Esophagus muscularis mucosa (tissue), 4 donors: ENCODE measurements around the gene KIN. TPM values are rescaled to one million over a fixed set of nuclear protein-coding genes. Genes with fewer than 3 reads are reported as not detected.

Source experiments
- DNase-seq: peaks from one replicate; pipeline ENCODE4 v3.0.0-alpha.2; 2017; ENCODE audit errors: extremely low spot score
- H3K27ac ChIP-seq, 4 donors: fragments of 200-600 bp; sonication (generic); replicated peaks in 1 of 4; 1 replicate in 3 of 4; 2 replicates in 1 of 4; pipeline ENCODE4 v1.5.1; 2016 to 2019; ENCODE audit warnings: mild to moderate bottlenecking in 1 of 4
- H3K27me3 ChIP-seq, 4 donors: fragments of 200-600 bp; sonication (generic); one replicate each; pipeline versions ENCODE4 v1.5.1 to v1.6.0; 2016 to 2019
- H3K36me3 ChIP-seq, 4 donors: fragments of 200-600 bp; sonication (generic); one replicate each; pipeline ENCODE4 v1.5.1; 2016 to 2019
- H3K4me1 ChIP-seq, 4 donors: fragments of 200-600 bp; sonication (generic); one replicate each; pipeline ENCODE4 v1.5.1; 2016 to 2019
- H3K4me3 ChIP-seq, 4 donors: fragments of 200-600 bp; sonication (generic); 1 replicate in 2 of 4; 2 replicates in 2 of 4; pipeline ENCODE4 v1.5.1; 2016 to 2019; ENCODE audit warnings: mild to moderate bottlenecking in 4 of 4, moderate library complexity in 1 of 4
- H3K9me3 ChIP-seq, 4 donors: fragments of 200-600 bp; sonication (generic); 1 replicate in 3 of 4; 2 replicates in 1 of 4; pipeline ENCODE4 v1.5.1; 2016 to 2019
- EP300 ChIP-seq: sonication (generic); formaldehyde crosslinking; IDR thresholded peaks from one replicate; pipeline ENCODE4 v1.6.1; 2017; ENCODE audit warnings: antibody characterized with exemption
- POLR2A ChIP-seq: fragments of 450-650 bp; IDR thresholded peaks from one replicate; pipeline ENCODE4 v1.6.1; 2017; ENCODE audit warnings: antibody characterized with exemption, moderate library complexity, mild to moderate bottlenecking, low read depth
- POLR2AphosphoS5 ChIP-seq, 2 donors: sonication (generic); formaldehyde crosslinking; IDR thresholded peaks; one replicate each; pipeline ENCODE4 v1.6.1; 2017; ENCODE audit warnings: antibody characterized with exemption in 2 of 2
- WGBS: methylation state at CpG from one replicate; pipeline ENCODE4 v1.1.5; 2018; 5-methylcytosine and 5-hydroxymethylcytosine counted together
- intact Hi-C: fragments of 100-400 bp; cut with DNase I; formaldehyde crosslinking; loops from one replicate; pipeline ENCODE4 v1.15.1; 2023
- total RNA-seq, 4 donors: library from RNA; depleted of rRNA; stranded (reverse); fragments of >200 nt; gene quantifications; one replicate each; pipeline versions ENCODE4 v1.1.0 to v1.2.1, GENCODE V29; 2016
- TF ChIP-seq, protein P1 (sequence below), 3 experiments: fragments of 200-600 bp in 2 of 3; fragments of 450-650 bp in 1 of 3; sonication (generic) in 2 of 3; IDR thresholded peaks; one replicate each; pipeline ENCODE4 v1.5.1; 2017 to 2019; ENCODE audit warnings: antibody characterized with exemption in 3 of 3, mild to moderate bottlenecking in 2 of 3, moderate library complexity in 1 of 3

Gene KIN
- total RNA-seq, 4 donors from 2014 or later = 3.1 to 8.3 (median 6.1) TPM

GRCh38 chr10:7832060-7832459 is 44.3 kb upstream of the KIN start:
- H3K36me3 ChIP-seq = peaks cover 0 to 18% (median 0%) of the 10 kb centered on the region in 4 donors
- H3K27me3 ChIP-seq = no peaks in the 10 kb centered on the region
- TF ChIP-seq EP300 (no peak), POLR2A (no peak), POLR2AphosphoS5 (IDR thresholded peaks at IDR 0.05) (no peak)
- TF ChIP-seq, protein P1, sequence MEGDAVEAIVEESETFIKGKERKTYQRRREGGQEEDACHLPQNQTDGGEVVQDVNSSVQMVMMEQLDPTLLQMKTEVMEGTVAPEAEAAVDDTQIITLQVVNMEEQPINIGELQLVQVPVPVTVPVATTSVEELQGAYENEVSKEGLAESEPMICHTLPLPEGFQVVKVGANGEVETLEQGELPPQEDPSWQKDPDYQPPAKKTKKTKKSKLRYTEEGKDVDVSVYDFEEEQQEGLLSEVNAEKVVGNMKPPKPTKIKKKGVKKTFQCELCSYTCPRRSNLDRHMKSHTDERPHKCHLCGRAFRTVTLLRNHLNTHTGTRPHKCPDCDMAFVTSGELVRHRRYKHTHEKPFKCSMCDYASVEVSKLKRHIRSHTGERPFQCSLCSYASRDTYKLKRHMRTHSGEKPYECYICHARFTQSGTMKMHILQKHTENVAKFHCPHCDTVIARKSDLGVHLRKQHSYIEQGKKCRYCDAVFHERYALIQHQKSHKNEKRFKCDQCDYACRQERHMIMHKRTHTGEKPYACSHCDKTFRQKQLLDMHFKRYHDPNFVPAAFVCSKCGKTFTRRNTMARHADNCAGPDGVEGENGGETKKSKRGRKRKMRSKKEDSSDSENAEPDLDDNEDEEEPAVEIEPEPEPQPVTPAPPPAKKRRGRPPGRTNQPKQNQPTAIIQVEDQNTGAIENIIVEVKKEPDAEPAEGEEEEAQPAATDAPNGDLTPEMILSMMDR (IDR thresholded peaks at IDR 0.05) = no peak
- WGBS = 67% methylated on average over 1 of the region's 1 CpG
- intact Hi-C loops = no loop called here
- H3K27ac ChIP-seq = no peak overlapping the region
- no peak overlapping the region for H3K4me3 ChIP-seq
- DNase-seq = no peak
- no peaks in the 10 kb centered on the region for H3K9me3 ChIP-seq
- H3K4me1 ChIP-seq = peaks cover 0 to 6% (median 2%) of the 10 kb centered on the region in 4 donors

GRCh38 chr10:7829289-7829834 is 41.6 kb upstream of the KIN start:
- no peak overlapping the region for H3K4me3 ChIP-seq
- H3K36me3 ChIP-seq = peaks cover 3 to 34% (median 14%) of the 10 kb centered on the region in 4 donors
- H3K4me1 ChIP-seq = peaks cover 0 to 6% (median 0%) of the 10 kb centered on the region in 4 donors
- H3K9me3 ChIP-seq = no peaks in the 10 kb centered on the region
- 96% methylated on average over 10 of the region's 10 CpGs for WGBS
- no peaks in the 10 kb centered on the region for H3K27me3 ChIP-seq
- intact Hi-C loops = no loop called here
- no peak overlapping the region for H3K27ac ChIP-seq
- DNase-seq = no peak
- TF ChIP-seq POLR2AphosphoS5 (IDR thresholded peaks at IDR 0.05) (no peak), EP300 (no peak)

DNA sequence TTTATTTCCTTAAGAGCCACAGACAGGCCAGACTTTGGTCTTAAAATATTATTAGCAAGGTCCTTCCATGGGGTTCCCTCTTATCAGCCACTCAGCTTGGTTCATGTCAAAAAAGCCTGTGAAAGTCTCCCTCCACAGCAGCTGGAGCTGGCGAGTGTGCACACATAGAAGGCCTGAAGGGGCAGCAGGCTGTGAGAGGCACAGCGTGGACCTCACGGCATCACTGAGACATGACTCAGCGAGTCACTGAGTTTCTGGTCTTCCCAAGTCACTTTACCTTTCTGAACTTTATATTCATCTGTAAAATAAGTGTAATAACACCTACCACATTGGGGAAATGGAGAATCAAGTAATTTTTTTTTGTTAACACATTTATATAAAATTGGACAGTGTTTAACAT is 39.2 kb upstream of the KIN start:
- H3K36me3 ChIP-seq = peaks cover 3 to 50% (median 19%) of the 10 kb centered on the region in 4 donors
- H3K4me1 ChIP-seq = peaks cover 0 to 6% (median 0%) of the 10 kb centered on the region in 4 donors
- H3K4me3 ChIP-seq = no peak overlapping the region
- H3K27me3 ChIP-seq = no peaks in the 10 kb centered on the region
- H3K27ac ChIP-seq = no peak overlapping the region
- peak; percentile 68 for DNase-seq
- intact Hi-C loops = no loop called here
- no peak for TF ChIP-seq POLR2A
- no peak for TF ChIP-seq EP300
- no peak for TF ChIP-seq POLR2AphosphoS5 (IDR thresholded peaks at IDR 0.05)
- TF ChIP-seq, protein P1 (IDR thresholded peaks at IDR 0.05) = no peak
- H3K9me3 ChIP-seq = no peaks in the 10 kb centered on the region
- 93% methylated on average over 4 of the region's 4 CpGs for WGBS

GRCh38 chr10:7824251-7824650 is 36.5 kb upstream of the KIN start:
- Histone ChIP-seq H3K4me3 (no peak overlapping the region), H3K36me3 (peaks cover 3 to 60% (median 19%) of the 10 kb centered on the region in 4 donors), H3K4me1 (peaks cover 9 to 20% (median 14%) of the 10 kb centered on the region in 4 donors), H3K9me3 (no peaks in the 10 kb centered on the region), H3K27me3 (no peaks in the 10 kb centered on the region), H3K27ac (no peak overlapping the region)
- intact Hi-C loops = no loop called here
- DNase-seq = no peak
- WGBS = 80% methylated on average over 3 of the region's 3 CpGs
- TF ChIP-seq POLR2AphosphoS5 (IDR thresholded peaks at IDR 0.05) (no peak), POLR2A (no peak), EP300 (no peak)
- TF ChIP-seq, protein P1 (IDR thresholded peaks at IDR 0.05) = no peak

DNA sequence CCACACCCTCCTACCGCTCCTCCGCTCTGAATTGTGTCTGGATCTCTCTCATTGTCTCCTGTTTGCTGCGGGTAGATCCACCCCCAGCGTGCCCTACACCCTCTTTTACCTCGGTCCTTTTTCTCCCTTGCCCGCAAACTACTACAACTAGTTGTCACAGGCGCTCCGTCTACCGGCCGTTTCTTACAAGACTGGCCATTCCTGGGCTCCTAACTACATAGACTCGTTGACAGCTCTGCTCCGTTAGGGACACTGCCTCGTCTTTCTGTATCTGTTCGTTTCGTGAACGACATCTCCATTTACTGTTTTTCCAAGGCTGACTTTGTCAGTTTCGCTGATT is 31.3 kb upstream of the KIN start:
- under 1% methylated on average over 17 of the region's 17 CpGs for WGBS
- intact Hi-C loops = loop anchor here (2.0 kb wide), 1 partner anchor 30 kb away; the partner anchor contains the start of gene ATP5F1C
- no peak for TF ChIP-seq POLR2A
- TF ChIP-seq, protein P1 (IDR thresholded peaks at IDR 0.05) = peak in 1 of 3 experiments; percentile 28
- H3K27ac ChIP-seq = peak overlapping the region; percentile 75 to 79 (median 78)
- H3K9me3 ChIP-seq = no peaks in the 10 kb centered on the region
- peaks cover 17 to 29% (median 18%) of the 10 kb centered on the region in 4 donors for H3K4me1 ChIP-seq
- peak overlapping the region; percentile 80 to 100 (median 89) for H3K4me3 ChIP-seq
- peaks cover 0 to 23% (median 3%) of the 10 kb centered on the region in 4 donors for H3K36me3 ChIP-seq
- no peak for DNase-seq
- no peaks in the 10 kb centered on the region for H3K27me3 ChIP-seq
